NCI-H748 (cell line): ENCODE data around the gene GPR35.

Experiments used
- DNase-seq: peaks from one replicate; lab custom pipeline; 2025; ENCODE audit not compliant: unreplicated experiment; lab: John Stamatoyannopoulos, UW

GPR35 gene

GRCh38 chr2:240588669-240589068 is 36.6 kb upstream of the GPR35 start:
- no peak for DNase-seq

DNA sequence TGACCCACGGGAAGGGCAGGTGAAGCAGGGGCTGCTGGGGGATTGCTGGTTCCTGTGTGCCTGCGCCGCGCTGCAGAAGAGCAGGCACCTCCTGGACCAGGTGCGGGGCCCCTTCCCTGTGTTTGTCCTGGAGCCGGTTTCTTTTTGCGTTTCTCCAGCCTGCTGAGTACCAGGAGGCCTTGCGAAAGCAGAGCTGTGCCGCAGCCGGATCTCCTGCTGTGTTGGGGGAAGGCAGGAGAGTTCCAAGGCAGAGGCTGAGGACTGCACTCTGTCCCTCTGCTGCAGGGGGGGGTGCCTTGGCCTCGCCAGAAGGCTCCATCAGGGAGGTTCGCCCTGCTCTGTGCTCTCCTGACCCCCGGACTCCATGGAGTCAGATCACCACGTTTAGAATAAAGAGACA is 35.9 kb upstream of the GPR35 start:
- DNase-seq = no peak

GRCh38 chr2:240589850-240590525 is 35.3 kb upstream of the GPR35 start:
- no peak for DNase-seq

GRCh38 chr2:240590681-240591111 is 34.6 kb upstream of the GPR35 start:
- no peak for DNase-seq

DNA sequence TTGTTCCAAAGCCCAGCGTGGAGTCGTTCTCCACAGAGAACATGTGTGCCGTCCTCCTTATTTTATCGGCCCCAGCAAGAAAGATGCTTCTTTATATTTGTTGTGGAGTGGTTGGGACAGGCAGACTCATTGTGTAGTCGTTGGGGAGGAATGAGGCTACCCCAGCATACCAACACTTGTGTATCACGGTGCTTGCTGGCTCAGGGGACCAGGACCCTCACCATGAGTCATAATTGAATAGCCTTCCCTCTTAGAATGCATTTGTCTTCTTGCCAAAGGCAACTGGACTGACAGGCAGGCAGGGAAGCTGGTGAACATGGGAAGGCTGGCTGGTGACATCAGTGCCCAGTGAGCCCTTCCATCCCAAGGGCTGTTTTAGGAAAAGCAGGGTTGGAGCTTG is 34.1 kb upstream of the GPR35 start:
- no peak for DNase-seq

- no peak for DNase-seq
These were observed 33.5 kb upstream of the GPR35 start for GRCh38 chr2:240591784-240592183.

GRCh38 chr2:240593026-240593702 is 32.1 kb upstream of the GPR35 start:
- DNase-seq = no peak

- no peak for DNase-seq
These were observed 31.4 kb upstream of the GPR35 start for GRCh38 chr2:240593703-240594451.

DNA sequence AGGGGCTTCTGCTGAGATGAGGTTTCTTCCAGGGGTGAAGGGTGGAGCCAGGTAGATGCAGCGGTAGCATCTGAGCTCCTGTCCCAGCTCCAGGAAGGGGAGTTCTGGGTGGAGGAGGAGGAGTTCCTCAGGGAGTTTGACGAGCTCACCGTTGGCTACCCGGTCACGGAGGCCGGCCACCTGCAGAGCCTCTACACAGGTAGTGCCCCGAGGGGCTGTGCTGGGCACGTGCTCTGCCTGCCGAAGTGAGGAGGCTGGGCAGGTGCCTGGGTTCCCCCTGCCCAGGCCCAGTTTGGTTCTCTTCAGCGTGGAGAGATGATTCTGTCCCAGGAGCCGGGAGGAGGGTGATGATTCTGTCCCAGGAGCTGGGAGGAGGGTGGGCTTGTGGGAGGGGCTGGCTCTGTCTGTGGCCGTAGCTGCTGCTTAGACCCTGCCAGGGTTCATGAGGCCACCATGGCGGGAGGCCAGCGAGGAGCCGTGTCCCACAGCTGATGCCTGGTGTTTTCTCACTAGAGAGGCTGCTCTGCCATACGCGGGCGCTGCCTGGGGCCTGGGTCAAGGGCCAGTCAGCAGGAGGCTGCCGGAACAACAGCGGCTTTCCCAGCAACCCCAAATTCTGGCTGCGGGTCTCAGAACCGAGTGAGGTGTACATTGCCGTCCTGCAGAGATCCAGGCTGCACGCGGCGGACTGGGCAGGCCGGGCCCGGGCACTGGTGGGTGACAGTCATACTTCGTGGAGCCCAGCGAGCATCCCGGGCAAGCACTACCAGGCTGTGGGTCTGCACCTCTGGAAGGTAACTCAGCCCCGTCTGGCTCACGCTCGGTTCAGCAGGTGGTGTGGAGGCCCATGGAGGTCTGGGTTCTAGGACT is 30.5 kb upstream of the GPR35 start:
- no peak for DNase-seq

GRCh38 chr2:240595381-240596079 is 29.8 kb upstream of the GPR35 start:
- no peak for DNase-seq

DNA sequence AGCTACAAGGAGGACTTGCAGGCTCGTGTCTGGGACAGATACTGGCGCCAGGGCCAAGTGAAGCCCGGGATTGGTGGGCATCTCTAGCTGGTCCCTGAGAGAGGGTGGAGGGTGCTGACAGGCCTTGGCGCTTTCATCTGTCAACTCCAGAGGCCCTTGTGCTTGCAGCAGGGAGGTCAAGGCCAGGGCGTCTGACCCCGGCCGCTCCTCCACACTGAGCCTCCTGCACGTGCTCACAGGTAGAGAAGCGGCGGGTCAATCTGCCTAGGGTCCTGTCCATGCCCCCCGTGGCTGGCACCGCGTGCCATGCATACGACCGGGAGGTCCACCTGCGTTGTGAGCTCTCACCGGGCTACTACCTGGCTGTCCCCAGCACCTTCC is 29.2 kb upstream of the GPR35 start:
- DNase-seq = no peak

- DNase-seq = no peak
These were observed 28.8 kb upstream of the GPR35 start for GRCh38 chr2:240596491-240596931.

GRCh38 chr2:240597054-240597418 is 28.2 kb upstream of the GPR35 start:
- no peak for DNase-seq

- no peak for DNase-seq
These were observed 27.7 kb upstream of the GPR35 start for GRCh38 chr2:240597419-240598181.

DNA sequence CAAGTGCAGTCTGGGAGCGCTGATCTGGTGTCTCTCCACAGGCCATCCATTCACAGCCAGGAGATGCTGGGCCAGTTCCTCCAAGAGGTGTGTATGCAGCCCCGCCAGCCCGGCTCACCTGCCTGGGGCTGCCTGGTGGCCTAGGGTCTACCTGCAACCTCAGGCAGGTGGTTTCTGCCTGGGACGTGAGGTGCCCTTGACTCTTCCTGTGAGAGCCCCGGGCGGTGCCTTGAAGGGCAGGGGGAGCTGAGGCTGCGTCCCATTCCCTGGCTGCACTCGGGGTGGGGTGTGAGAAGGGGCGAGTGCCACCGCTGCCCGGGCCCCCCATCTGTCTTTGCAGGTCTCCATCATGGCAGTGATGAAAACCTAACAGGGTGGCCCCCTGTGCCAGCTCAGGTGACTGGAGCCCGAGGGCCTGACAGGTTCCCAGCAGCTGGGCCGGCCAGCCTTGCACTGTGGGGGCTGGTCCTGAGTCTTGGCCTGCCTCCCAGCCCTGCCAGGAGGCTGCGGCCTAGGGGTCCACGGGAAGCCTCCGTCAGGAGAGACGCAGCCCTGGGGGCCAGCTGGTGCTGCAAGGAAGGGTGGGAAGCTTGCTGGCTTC is 26.9 kb upstream of the GPR35 start:
- DNase-seq = no peak

DNA sequence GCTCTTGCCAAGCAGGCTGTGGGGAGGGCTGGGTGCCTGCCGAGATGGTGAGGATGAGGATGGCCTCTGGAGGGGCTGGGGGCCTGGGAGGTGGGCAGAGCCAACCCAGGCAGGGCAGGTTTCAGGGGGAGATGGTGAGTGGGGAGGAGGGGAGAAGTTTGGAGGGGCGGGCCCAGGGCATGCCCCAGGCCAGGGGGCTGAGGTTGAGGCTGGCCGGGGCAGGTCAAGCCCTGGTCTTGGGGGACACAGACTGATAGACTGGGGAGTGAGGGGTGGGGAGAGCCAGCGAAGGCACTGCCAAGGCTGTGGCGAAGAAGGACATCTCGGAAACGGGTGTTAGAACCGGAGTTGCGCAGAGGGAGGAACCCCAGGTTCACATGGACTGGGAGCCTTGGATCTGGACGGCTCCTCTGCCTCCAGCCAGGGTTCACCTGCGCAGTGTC is 26.1 kb upstream of the GPR35 start:
- DNase-seq = no peak

DNA sequence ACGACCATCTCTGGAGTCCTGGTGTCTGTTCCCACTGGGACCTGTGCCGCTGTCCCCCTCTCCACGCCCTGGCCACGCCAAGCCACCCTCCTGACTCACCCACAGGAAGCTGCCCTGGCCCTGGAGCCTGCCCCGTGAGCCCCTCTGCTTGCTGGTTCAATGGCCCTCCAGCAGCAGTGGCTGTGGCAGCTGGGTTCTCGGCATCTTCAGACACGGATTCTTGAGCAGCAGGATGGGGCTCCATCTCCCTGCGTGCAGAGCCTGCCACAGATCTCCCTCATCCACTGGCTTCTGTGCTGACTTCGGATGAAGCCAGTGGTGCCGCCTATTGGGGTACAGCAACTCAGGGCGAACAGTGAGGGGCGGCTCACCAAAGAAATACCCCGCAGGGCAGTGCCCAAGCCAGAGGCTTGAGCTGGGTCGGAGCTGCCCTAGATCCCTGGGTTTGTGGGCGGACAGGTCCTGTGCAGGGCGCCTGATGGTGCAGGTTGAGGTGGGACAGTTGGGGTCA is 24.8 kb upstream of the GPR35 start:
- DNase-seq = no peak

GRCh38 chr2:240601061-240601830 is 24.0 kb upstream of the GPR35 start:
- no peak for DNase-seq

DNA sequence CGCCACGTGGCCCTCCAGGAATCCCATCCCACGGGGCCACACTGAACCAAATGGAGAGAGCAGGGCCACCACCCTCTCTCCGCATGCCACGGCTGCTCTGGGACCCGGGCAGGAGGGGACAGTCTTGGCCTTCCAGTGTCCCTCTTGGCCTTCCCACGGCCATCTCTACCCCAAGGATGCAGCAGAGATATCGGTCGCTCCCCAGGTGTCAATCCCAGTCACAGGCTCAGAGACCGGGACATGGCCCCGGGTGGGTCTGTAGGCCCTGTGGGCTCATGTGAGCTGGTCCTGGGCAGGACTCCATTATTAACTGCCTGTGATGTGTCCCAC is 23.5 kb upstream of the GPR35 start:
- DNase-seq = no peak
